NCI-H2196 (cell line): ENCODE measurements around the gene TLR4.

Experiments used
- DNase-seq: peaks from one replicate; lab custom pipeline; 2025; ENCODE audit not compliant: unreplicated experiment; lab: John Stamatoyannopoulos, UW

TLR4 gene

DNA sequence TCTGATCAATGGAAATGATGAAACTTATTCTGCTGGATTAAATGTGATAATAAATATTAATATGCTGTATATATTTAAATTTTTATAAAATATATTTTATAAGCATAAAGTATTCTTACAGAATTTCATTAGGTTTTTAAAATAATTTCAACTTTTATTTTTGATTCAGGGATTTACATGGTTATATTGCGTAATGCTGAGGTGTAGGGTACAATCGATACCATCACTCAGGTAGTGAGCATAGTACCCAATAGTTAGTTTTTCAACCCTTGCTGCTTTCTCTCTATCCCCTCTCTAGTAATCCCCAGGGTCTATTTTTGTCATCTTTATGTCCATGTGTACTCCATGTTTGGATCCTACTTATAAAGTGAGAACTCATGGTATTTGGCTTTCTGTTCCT is 5.7 kb downstream of the TLR4 start:
- no peak for DNase-seq

- no peak for DNase-seq
These were observed 10.1 kb downstream of the TLR4 start for GRCh38 chr9:117714282-117714681.

- DNase-seq, result no peak
These were observed 11.3 kb downstream of the TLR4 start for GRCh38 chr9:117715411-117715989.

DNA sequence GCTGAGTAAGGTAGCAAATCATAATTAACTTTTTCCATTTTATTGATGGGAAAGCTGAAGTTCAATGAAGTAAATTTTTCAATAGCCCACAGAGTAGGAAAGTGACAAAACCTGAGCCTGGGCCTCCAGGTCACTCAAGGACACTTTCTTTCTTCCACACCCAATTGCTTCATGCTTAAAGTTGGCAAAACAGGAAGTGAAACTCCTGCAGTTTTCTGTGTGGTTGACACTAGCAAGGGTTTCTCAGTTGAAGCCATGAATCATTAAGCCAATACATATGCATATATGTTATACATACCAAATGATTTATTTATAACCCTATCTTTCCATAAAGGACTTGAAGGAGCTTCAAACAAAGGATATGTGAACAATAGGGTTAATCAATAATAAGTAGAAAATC is 13.9 kb downstream of the TLR4 start:
- no peak for DNase-seq

- DNase-seq, result no peak
These were observed 14.5 kb downstream of the TLR4 start for GRCh38 chr9:117718701-117719100.

DNA sequence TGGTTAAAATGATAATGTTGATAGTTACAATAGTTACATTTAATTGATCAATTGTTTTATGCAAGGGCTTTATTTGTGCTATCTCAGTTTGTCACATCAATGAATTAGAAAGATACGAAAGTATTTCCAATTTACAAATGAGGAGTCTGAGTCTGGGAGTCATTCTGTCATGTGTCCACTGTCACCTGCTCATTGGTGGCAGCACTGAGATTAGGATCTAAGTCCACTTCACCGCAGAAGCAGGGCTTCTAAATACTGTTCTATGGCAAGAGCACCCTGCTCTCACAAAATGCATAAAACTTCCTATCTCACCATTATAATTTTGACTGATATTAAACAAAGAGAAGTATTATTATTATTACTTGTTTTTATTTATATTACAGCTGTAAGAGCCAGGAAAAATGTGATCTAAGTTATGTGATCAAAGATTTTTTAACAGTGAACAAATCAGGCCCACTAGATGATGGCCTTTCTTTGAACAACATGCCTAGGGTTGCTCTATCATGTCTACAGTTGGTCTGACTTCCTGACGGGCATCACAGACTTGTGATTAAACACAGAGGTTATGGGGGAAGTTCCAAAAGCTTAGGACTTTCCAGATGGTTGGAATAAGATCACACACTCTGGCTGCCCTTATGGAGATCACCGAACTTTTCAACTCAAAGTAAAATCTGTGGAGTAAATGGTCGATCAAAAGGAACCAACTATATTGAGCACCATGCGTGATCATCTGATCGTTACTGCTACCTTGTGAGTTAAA is 15.1 kb downstream of the TLR4 start:
- DNase-seq, result no peak

- DNase-seq, result no peak
These were observed 15.9 kb downstream of the TLR4 start for GRCh38 chr9:117720066-117720465.

DNA sequence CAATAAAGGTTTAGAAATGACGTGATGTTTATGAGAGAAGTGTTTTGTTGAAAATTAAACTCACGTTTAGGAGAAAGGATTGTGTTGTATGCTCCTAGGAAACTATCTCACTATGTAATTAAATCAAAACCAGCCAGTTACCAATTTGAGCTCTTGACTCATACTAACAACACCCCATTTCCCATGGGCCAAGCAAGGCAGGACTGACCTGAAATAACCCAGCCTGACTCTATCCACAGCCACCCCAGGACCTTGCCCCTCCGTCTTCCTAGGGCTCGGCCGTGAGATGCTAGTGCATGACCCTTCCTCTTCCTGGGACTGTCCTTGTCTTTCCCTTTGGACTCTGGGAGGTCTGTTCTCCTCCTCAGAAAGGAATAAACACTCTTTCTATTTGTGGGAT is 16.4 kb downstream of the TLR4 start:
- no peak for DNase-seq

DNA sequence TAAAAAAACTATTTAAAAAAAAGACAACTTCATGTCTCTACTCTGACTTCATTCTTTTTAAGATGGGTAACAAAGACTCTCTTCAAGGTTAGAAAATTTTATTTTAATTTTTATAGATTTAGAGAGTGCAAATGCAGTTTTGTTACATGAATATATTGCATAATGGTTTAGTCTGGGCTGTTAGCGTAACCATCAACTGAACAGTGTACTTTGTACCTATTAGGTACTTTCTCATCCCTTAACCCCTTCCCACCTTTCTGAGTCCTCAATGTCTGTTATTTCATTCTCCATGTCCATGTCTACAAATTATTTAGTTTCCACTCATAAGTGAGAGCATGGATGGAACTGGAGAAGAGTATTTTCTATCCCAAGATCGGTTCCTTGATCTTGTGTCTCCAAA is 16.8 kb downstream of the TLR4 start:
- no peak for DNase-seq

- DNase-seq, result no peak
These were observed 18.0 kb downstream of the TLR4 start for GRCh38 chr9:117722108-117722761.

DNA sequence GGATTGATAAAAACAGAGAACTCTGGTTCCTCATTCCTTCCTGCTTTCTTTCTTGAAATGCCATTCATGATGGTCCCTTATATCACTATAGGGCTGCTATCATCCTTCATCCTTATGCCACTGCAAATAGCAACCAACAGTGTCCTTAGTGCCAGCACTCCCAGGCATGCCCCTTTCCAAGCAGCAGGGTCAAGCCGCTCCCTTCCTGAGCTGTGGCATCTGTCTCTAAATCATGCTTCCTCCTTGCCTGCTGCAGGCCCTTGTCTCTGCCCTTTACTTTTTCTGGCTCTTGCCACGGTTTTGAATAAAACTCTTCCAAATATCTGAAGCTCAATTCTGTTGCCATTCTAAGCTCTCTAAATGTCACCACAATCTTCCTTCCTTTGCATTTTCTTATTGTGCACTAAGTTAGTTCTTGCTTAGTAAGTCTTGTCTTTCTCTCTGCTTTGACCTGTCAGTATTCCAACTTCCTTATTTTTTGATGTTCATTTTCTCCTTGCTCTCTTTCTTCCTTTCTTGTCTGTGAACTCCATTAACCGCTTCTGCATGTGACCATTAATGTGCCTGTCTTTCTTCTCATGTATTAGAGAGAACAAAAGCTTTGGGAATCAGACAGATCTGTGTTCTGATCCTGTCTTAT is 19.9 kb downstream of the TLR4 start:
- no peak for DNase-seq

DNA sequence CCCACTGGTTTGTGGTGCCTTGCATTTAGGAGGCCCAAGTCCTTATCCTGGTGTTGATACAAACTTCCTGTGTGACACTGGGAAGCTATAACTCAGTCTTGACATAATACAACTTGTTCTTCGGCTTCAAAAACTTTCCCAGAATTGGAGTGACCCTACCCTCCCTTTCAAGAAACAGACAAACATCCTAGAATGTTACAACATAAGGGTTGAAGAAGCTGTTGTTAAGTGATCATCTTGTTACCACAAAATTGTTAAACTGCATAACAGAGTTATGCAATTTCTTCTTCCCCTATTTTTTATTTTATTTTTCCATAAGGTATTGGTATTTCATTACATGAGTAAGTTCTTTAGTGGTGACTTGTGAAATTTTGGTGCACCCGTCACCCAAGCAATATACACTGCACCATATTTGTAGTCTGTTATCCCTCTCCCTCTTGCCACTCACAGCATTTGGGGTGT is 21.3 kb downstream of the TLR4 start:
- DNase-seq, result no peak

GRCh38 chr9:117729375-117729774 is 25.2 kb downstream of the TLR4 start:
- DNase-seq, result no peak

DNA sequence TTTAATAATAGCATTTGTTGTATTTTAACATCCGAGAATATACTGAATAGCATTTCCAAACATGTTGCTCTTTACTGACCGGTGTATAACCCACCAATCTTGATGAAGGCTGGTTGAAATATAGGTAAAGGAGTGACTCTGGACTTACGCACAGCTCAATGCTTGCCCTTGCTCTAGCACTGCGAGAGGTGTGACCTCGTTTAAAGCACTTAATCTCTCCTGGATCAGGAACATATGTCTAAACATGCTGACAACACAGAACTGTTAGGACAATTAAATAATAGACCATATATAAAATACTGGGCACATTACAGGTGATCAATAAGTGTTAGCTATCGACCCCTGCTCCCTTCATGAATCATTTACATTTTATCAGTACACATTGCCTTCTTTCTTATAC is 28.3 kb downstream of the TLR4 start:
- DNase-seq, result no peak

DNA sequence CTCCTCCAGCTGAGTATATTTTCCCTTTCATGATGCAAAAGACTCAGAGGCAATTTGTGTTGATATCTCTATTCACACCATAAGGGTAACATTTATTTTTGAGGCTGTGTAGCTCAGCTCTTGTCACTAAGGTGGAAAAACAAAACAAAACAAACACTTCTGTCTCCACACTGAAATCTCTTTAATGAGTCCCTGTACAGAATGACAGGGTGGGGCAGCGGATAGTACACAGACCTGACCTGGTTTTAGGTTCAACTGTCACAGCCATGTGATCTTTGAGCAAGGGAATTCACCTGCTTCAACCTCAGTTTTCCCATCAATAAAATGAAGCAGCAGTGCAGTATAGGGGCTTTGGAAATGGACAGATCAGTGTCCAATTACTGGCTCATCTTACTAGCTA is 29.3 kb downstream of the TLR4 start:
- DNase-seq, result no peak

DNA sequence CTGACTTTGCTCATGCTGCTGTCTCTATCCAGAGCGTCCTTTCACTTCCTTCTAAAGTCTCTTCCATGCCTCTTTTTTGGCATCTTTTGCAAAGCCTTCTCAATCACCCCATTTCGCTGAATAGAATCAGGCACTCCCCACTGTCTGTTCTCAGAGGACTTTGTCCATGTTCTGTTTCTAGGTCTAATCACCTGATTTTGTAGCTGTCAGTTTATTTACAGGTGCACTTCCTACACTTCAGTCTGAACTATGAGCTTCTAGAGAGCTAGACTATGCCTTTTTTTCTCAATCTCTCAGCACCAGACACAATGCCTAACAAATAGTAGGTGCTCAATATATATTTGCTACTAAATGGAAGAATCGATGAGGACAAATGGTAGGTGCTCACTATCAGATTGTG is 29.9 kb downstream of the TLR4 start:
- no peak for DNase-seq

DNA sequence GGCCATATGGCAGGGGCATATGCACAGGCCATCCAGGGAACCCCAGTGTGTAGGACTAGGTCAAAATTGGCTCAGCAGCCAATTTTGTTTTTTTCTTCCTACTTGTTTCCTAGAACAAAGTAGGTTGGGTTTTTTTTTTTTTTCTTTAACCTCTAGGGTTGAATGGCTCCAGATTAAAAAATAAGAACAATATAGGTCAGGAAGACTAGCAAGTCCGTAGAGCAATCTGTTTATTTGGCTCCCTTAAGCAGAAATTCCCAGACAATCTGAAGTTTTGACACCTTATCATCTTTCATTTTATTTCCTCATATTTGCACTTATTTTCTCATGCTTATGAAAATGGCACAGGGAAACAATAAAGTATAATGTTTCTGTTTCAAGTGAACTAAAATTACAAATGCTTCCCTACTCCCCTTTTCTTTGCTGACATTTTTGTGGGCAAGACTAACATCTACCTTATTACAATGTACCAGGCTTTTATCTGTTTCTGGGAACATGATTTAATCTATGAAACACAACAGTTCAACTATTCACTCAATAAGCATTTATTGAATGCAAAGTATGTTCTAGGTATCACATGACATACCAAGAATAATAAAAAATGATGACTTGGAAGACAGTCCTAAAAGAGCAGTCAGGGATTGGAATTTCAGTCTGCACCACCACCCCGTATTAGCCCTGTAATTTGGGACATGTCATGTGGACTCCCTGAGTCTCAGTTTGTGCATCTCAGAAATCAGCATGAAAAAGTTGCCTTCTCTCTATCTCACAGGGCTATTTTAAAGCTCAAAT is 30.5 kb downstream of the TLR4 start:
- DNase-seq, result no peak

DNA sequence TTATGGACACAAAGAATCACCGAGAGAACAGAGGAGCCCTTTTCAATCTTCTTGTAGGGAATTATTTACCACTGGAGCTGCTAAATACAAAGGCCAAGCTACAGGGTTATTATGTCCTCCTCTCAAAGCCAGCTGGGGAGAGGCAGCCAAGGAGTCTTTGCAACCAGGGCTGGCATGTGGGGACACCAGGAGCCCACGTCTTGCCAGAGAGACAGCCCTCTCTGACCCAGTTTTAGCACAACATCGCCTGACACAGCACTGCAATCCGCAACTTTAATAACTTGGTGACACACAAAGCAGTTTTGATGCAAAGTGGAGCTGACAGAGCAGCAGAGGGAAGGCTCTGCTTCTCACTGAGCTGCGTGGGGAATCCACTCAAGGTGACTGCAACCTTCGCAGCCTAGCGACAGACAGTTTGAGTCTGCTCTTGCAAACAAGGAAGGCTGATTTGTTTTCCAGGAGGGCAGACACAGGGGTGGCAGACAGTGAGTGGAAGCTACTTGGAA is 33.6 kb downstream of the TLR4 start:
- DNase-seq, result no peak

GRCh38 chr9:117739206-117739605 is 35.0 kb downstream of the TLR4 start:
- DNase-seq, result no peak

- no peak for DNase-seq
These were observed 35.6 kb downstream of the TLR4 start for GRCh38 chr9:117739624-117740347.
